Activated T-cell treated with anti-CD3 and anti-CD28 coated beads, Interleukin-2, amount 50 U/mL, for 24 hours (primary cell): ENCODE results near the gene MADD.

ENCODE experiments used
- DNase-seq: peaks from one replicate; pipeline ENCODE4 v3.0.0-alpha.2; 2020
- H3K27ac Mint-ChIP-seq: 2 replicates; pipeline ENCODE4 v1.8.0; 2020; ENCODE audit warnings: mild to moderate bottlenecking, mixed read lengths
- H3K27me3 Mint-ChIP-seq: 2 replicates; pipeline ENCODE4 v1.8.0; 2020; ENCODE audit warnings: mixed read lengths
- H3K36me3 Mint-ChIP-seq: 2 replicates; pipeline ENCODE4 v1.8.0; 2020; ENCODE audit warnings: low read depth, mixed read lengths
- H3K4me1 Mint-ChIP-seq: 2 replicates; pipeline ENCODE4 v1.8.0; 2020; ENCODE audit warnings: low read depth, mixed read lengths
- H3K4me3 Mint-ChIP-seq: 2 replicates; pipeline ENCODE4 v1.8.0; 2020; ENCODE audit warnings: mild to moderate bottlenecking, moderate library complexity, mixed read lengths
- H3K9me3 Mint-ChIP-seq: 2 replicates; pipeline ENCODE4 v1.8.0; 2020; ENCODE audit warnings: mixed read lengths

Gene MADD

DNA sequence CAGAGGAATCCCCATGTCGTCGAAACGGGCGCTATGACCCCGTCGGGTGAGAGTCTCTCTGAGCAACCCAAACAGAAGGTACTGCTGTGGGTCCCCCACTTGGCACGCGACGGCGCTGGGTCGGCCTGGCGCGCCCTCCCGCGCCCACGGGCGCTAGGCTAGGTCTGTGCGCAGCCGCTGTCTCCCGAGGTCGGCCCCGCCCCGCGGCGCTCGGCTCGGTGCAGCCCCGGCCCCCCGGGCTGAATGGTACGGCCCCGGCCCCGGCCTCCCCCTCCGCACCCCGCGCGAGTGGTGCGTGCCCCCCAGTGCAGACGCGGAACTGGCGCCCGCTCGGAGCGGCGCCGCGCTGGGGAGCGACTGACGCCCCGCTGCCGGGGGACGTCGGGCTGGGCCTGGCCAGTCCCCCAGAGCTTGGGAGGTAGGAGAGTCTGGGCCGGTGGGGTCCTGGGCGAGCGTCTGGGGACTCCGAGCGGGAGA, at the start of gene MADD:
Gene MADD (plus strand): TSS at position 305 of the 477 bp plus-strand sequence.
- H3K27ac Mint-ChIP-seq, result peak within 1 kb of the TSS; percentile 99
- peak; percentile 94 for DNase-seq
- no peaks in the 10 kb centered on the region for H3K9me3 Mint-ChIP-seq
- peak within 1 kb of the TSS; percentile 83 for H3K4me3 Mint-ChIP-seq
- peaks cover 60% of the 10 kb centered on the region for H3K4me1 Mint-ChIP-seq
- no peaks in the 10 kb centered on the region for H3K27me3 Mint-ChIP-seq
- peaks cover 28% of the 10 kb centered on the region for H3K36me3 Mint-ChIP-seq

GRCh38 chr11:47220401-47220821, 49.5 kb upstream of the MADD start:
- Mint-ChIP-seq H3K36me3 (peaks cover 83% of the 10 kb centered on the region), H3K27me3 (no peaks in the 10 kb centered on the region), H3K4me3 (no peak overlapping the region), H3K4me1 (peaks cover 56% of the 10 kb centered on the region), H3K27ac (peak overlapping the region; percentile 88), H3K9me3 (no peaks in the 10 kb centered on the region)
- no peak for DNase-seq

DNA sequence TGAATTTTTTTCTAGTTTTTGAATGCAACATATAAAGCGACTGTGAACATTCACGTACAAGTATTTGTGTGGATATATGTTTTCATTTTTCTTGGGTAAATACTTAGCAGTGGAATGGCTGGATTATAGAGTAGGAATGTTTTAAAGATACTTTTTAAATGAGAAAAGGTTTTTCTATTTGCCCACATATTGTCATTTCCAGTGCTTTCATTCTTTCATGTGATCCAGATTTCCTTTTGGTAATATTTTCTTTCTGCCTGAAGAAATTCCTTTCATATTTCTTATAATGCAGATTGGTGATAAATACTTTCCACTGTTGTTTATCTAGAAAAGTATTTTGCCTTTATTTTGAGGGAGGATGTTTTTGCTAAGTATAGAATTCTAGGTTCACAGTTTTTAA, 47.2 kb upstream of the MADD start:
- Mint-ChIP-seq H3K27me3 (no peaks in the 10 kb centered on the region), H3K4me1 (peaks cover 55% of the 10 kb centered on the region), H3K36me3 (peaks cover 84% of the 10 kb centered on the region), H3K27ac (peak overlapping the region; percentile 57), H3K9me3 (no peaks in the 10 kb centered on the region), H3K4me3 (no peak overlapping the region)
- DNase-seq, result no peak

GRCh38 chr11:47225552-47226400, 44.2 kb upstream of the MADD start:
- Mint-ChIP-seq H3K9me3 (no peaks in the 10 kb centered on the region), H3K27me3 (no peaks in the 10 kb centered on the region), H3K4me1 (peaks cover 33% of the 10 kb centered on the region), H3K36me3 (peaks cover 84% of the 10 kb centered on the region), H3K4me3 (peak overlapping the region; percentile 55), H3K27ac (peak overlapping the region; percentile 91)
- no peak for DNase-seq

- Mint-ChIP-seq H3K27ac (peak overlapping the region; percentile 5), H3K9me3 (no peaks in the 10 kb centered on the region)
- no peak for DNase-seq
These were observed 40.8 kb upstream of the MADD start for GRCh38 chr11:47229161-47229560.

DNA sequence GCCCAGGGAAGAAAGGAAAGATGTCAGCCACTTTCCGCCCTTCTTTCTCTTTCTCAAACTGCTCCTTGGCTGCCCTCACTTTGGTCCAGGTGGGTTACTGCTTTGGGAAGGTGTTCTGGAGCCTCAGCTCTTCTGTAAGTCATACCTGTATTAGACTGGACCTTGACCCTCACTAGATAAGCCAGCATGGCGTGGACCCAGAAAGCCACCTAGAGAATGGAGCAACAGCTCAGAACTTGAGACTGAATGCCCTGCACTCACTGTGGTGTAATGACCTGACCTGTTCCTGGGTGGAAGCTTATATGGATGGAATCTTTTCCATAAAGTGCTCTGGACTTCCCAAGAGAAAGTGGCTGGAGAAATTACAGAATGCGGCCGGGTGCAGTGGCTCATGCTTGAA, 36.9 kb upstream of the MADD start:
- Mint-ChIP-seq H3K9me3 (no peaks in the 10 kb centered on the region), H3K4me3 (no peak overlapping the region), H3K36me3 (peaks cover 89% of the 10 kb centered on the region), H3K4me1 (peaks cover 32% of the 10 kb centered on the region), H3K27me3 (no peaks in the 10 kb centered on the region), H3K27ac (peak overlapping the region; percentile 37)
- DNase-seq, result no peak

More at GRCh38 chr11:47229161-47229560, 40.8 kb upstream of the MADD start:
- Mint-ChIP-seq H3K4me3 (no peak overlapping the region), H3K36me3 (peaks cover 88% of the 10 kb centered on the region), H3K4me1 (peaks cover 34% of the 10 kb centered on the region), H3K27me3 (no peaks in the 10 kb centered on the region)

GRCh38 chr11:47233989-47234668, 35.8 kb upstream of the MADD start:
- Mint-ChIP-seq H3K27me3 (no peaks in the 10 kb centered on the region), H3K9me3 (no peaks in the 10 kb centered on the region), H3K36me3 (peaks cover 89% of the 10 kb centered on the region), H3K4me1 (peaks cover 32% of the 10 kb centered on the region), H3K27ac (peak overlapping the region; percentile 89), H3K4me3 (peak overlapping the region; percentile 24)
- DNase-seq, result no peak

DNA sequence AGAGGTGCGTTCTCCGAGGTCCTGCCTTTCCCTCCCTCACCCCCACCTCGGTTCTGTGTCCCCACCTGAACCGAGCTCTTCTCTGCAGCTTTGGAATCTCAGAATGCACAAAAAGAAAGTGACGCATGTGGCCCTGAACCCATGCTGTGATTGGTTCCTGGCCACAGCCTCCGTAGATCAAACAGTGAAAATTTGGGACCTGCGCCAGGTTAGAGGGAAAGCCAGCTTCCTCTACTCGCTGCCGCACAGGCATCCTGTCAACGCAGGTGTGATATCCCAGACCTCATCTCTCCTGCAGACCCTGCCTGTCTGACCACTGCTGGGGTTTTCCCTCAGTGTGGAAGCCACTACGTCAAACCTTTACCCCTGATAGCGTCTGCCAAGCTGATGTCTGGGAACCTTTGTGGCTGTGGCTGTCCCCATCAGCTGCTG, 35.2 kb upstream of the MADD start:
- Mint-ChIP-seq H3K27me3 (no peaks in the 10 kb centered on the region), H3K9me3 (no peaks in the 10 kb centered on the region), H3K36me3 (peaks cover 90% of the 10 kb centered on the region), H3K4me1 (peaks cover 32% of the 10 kb centered on the region), H3K4me3 (peak overlapping the region; percentile 24), H3K27ac (peak overlapping the region; percentile 89)
- DNase-seq, result peak; percentile 55

DNA sequence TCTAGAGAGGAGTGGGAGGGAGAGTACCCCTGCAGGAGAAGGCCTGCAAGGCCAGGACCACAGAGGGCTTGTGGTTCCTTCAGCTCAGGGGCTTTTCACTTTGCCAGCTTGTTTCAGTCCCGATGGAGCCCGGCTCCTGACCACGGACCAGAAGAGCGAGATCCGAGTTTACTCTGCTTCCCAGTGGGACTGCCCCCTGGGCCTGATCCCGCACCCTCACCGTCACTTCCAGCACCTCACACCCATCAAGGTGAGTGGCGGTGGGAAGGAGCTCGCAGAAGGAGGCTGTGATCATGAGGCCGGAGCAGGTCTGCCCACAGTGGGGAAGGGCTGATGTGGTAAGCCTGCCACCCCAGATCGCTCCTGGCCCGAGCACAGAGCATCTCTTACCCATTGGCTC, 34.8 kb upstream of the MADD start:
- no peaks in the 10 kb centered on the region for H3K27me3 Mint-ChIP-seq
- H3K27ac Mint-ChIP-seq, result peak overlapping the region; percentile 89
- peaks cover 90% of the 10 kb centered on the region for H3K36me3 Mint-ChIP-seq
- no peak overlapping the region for H3K4me3 Mint-ChIP-seq
- no peaks in the 10 kb centered on the region for H3K9me3 Mint-ChIP-seq
- no peak for DNase-seq
- peaks cover 32% of the 10 kb centered on the region for H3K4me1 Mint-ChIP-seq

- DNase-seq, result no peak
- peaks cover 32% of the 10 kb centered on the region for H3K4me1 Mint-ChIP-seq
- peaks cover 91% of the 10 kb centered on the region for H3K36me3 Mint-ChIP-seq
- peak overlapping the region; percentile 66 for H3K27ac Mint-ChIP-seq
- no peaks in the 10 kb centered on the region for H3K9me3 Mint-ChIP-seq
- no peaks in the 10 kb centered on the region for H3K27me3 Mint-ChIP-seq
- H3K4me3 Mint-ChIP-seq, result no peak overlapping the region
These were observed 33.5 kb upstream of the MADD start for GRCh38 chr11:47236482-47236881.

- Mint-ChIP-seq H3K4me1 (peaks cover 23% of the 10 kb centered on the region), H3K36me3 (peaks cover 97% of the 10 kb centered on the region), H3K27ac (peak overlapping the region; percentile 45), H3K4me3 (no peak overlapping the region), H3K9me3 (no peaks in the 10 kb centered on the region), H3K27me3 (no peaks in the 10 kb centered on the region)
- no peak for DNase-seq
These were observed 30.1 kb upstream of the MADD start for GRCh38 chr11:47239852-47240251.

DNA sequence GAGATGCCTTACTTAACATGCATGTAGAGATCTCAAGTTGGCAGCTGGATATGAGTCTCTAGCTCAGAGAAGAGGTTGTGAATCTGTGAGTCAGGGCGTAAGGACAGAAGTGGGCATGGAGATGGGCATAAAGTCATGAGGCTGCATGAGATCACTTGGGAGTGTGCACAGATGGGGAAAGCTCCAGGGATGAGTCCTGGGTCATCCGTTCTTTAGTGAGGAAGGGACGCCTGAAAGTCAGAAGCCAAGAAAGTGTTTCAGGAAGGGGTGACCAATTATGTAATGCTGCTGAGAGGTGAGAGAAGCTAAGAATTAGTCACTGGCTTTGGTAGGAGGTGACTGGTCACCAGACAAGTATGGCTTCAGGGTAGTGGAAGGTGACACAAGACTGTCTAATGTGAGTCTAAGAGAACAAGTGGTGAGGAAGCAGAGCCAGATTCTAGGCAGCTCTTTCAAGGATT, 28.1 kb upstream of the MADD start:
- Mint-ChIP-seq H3K36me3 (peaks cover 97% of the 10 kb centered on the region), H3K4me3 (no peak overlapping the region), H3K27ac (peak overlapping the region; percentile 82), H3K27me3 (no peaks in the 10 kb centered on the region), H3K9me3 (no peaks in the 10 kb centered on the region), H3K4me1 (peaks cover 12% of the 10 kb centered on the region)
- DNase-seq, result no peak

GRCh38 chr11:47242596-47243192, 27.2 kb upstream of the MADD start:
- Mint-ChIP-seq H3K9me3 (no peaks in the 10 kb centered on the region), H3K27ac (peak overlapping the region; percentile 82), H3K4me1 (peaks cover 19% of the 10 kb centered on the region), H3K4me3 (no peak overlapping the region), H3K27me3 (no peaks in the 10 kb centered on the region), H3K36me3 (peaks cover 97% of the 10 kb centered on the region)
- no peak for DNase-seq

DNA sequence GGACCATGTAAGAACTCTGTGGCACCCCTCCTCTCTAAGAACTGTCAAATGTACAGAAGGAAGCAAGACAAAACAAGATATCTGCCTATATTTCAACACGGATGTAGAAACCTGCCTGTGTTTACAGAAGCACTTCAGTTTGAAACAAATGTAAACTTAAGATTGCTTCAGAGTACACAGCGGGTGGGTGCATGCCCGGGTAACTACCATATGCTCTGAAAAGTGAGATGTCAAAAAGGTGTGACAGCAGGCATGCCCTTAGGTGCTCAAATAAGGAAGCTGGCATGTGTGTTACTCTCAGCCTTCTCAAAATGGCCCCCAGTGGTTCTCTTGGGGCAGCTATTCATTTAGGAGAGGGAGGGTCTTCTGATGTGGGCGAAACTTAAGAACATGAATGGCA, 26.5 kb upstream of the MADD start:
- Mint-ChIP-seq H3K4me1 (peaks cover 24% of the 10 kb centered on the region), H3K27me3 (no peaks in the 10 kb centered on the region), H3K36me3 (peaks cover 95% of the 10 kb centered on the region), H3K9me3 (no peaks in the 10 kb centered on the region), H3K27ac (peak overlapping the region; percentile 66), H3K4me3 (no peak overlapping the region)
- no peak for DNase-seq
